Lung (tissue), 12 donors: ENCODE measurements around the gene ZNF778. TPM values are rescaled to one million over a fixed set of nuclear protein-coding genes. Genes with fewer than 3 reads are reported as not detected.
"Not testable (repeated sequence)": the region's sequence is repeated elsewhere in the genome, so short reads cannot be mapped to it uniquely, and the experiment has no call there.

ENCODE experiments used
- ATAC-seq: fragments of 200-7000 bp; cut with Tn5 transposase; one replicate; pipeline ENCODE4 v1.9.1; 2020; ENCODE audit warnings: moderate number of reproducible peaks; ENCODE audit not compliant: insufficient read depth, low FRiP score
- DNase-seq, 3 donors: peaks; one replicate each; pipeline ENCODE4 v3.0.0-alpha.2; 2013 to 2017
- H3K27ac ChIP-seq, 2 donors: one replicate each; pipeline ENCODE4 v1.5.1; 2013; ENCODE audit warnings: mild to moderate bottlenecking in 2 of 2, moderate library complexity in 2 of 2, control low read depth in 1 of 2, inconsistent platforms in 1 of 2, low read depth in 1 of 2, low read length in 1 of 2
- H3K27me3 ChIP-seq, 3 donors: one replicate each; pipeline ENCODE4 v1.5.1; 2013; ENCODE audit warnings: low read length in 2 of 3; ENCODE audit not compliant: control insufficient read depth in 3 of 3, insufficient read depth in 3 of 3
- H3K36me3 ChIP-seq, 4 donors: one replicate each; pipeline ENCODE4 v1.5.1; 2013; ENCODE audit warnings: low read length in 4 of 4, mild to moderate bottlenecking in 1 of 4, moderate library complexity in 1 of 4; ENCODE audit not compliant: control insufficient read depth in 4 of 4, insufficient read depth in 4 of 4
- H3K4me1 ChIP-seq, 5 donors: one replicate each; pipeline ENCODE4 v1.5.1; 2013; ENCODE audit warnings: low read length in 5 of 5, mild to moderate bottlenecking in 2 of 5, moderate library complexity in 1 of 5; ENCODE audit not compliant: control insufficient read depth in 5 of 5, insufficient read depth in 5 of 5
- H3K4me3 ChIP-seq: one replicate; pipeline ENCODE4 v1.5.1; 2013; ENCODE audit warnings: mild to moderate bottlenecking, control low read depth, moderate library complexity
- H3K9ac ChIP-seq, 2 donors: one replicate each; pipeline ENCODE4 v1.5.1; 2013; ENCODE audit warnings: low read length in 2 of 2, control low read depth in 1 of 2; ENCODE audit not compliant: insufficient read depth in 1 of 2
- H3K9me3 ChIP-seq, 4 donors: one replicate each; pipeline ENCODE4 v1.5.1; 2013; ENCODE audit warnings: low read length in 3 of 4, mild to moderate bottlenecking in 1 of 4, moderate library complexity in 1 of 4; ENCODE audit not compliant: control insufficient read depth in 4 of 4, insufficient read depth in 3 of 4
- WGBS, 2 donors: extraction: QIAGEN DNeasy Blood & Tissue Kit; methylation state at CpG; one replicate each; pipeline ENCODE4 v1.1.7; 2013; 5-methylcytosine and 5-hydroxymethylcytosine counted together
- polyA plus RNA-seq, 2 donors: library from polyadenylated mRNA; stranded (reverse); fragments of 200-250 nt; gene quantifications; one replicate each; pipeline ENCODE4 v1.2.1, GENCODE V29; 2013
- total RNA-seq, 2 donors: library from RNA; depleted of rRNA in 1 of 2; stranded (reverse); fragments of >200 nt in 1 of 2; gene quantifications; one replicate each; pipeline ENCODE4 v1.2.1, GENCODE V29; 2014 to 2021
- TF ChIP-seq, protein P1 (sequence below): IDR thresholded peaks from 2 replicates; pipeline ENCODE4 v1.5.1; 2012; ENCODE audit warnings: mild to moderate bottlenecking; ENCODE audit errors: control extremely low read depth, extremely low read depth
- donor health status: control.
- donor health status: control.
- donor health status: Bipolar disorder and iron deficiency.
- donor health status: healthy.
- donor health status: DM: yes; HTN: yes; CAD: no.

Gene ZNF778
- total and polyA plus RNA-seq, 4 donors, result 2.4 to 13.9 (median 4.6) TPM

DNA sequence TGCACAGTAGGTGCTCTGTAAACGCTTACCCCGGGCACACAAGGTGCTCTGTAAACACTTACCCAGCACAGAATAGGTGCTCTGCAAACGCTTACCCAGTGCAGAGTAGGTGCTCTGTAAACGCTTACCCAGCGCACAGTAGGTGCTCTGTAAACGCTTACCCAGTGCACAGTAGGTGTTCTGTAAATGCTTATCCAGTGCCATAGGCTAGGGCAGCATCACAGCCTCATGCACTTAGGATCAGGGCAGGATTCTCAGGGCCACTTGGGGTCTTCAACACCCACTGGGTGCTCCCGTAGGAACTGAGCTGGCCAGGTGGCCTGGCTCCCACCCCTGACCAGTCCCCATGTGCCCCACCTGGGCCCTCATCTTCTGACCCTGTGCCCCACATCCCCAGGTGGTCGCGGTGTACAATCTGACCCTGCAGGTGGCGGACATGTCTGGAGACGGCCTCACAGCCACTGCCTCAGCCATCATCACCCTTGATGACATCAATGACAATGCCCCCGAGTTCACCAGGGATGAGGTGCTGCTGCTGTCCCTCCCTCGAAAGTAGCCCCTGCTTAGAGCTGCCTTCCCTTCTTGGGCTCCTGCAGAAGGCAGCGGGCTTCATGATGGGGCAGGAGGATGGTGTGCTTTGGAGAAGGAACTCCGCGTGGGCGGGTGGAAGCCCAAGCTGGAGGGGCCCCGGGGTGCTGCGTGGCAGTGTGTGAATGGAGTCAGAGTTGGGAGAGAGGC is 30.3 kb upstream of the ZNF778 start:
- DNase-seq (peak in 2 of 3 donors; percentile 46 to 60), ATAC-seq (no peak)
- 60 to 61% methylated on average over 19 of the region's 19 CpGs for WGBS, 2 donors
- Histone ChIP-seq H3K36me3 (no peaks in the 10 kb centered on the region), H3K9me3 (no peaks in the 10 kb centered on the region), H3K27ac (no peak overlapping the region), H3K4me1 (peaks cover 0 to 2% (median 0%) of the 10 kb centered on the region in 5 donors), H3K9ac (no peak overlapping the region), H3K27me3 (peaks cover 0 to 12% (median 3%) of the 10 kb centered on the region in 3 donors), H3K4me3 (no peak overlapping the region)
- TF ChIP-seq, protein P1, sequence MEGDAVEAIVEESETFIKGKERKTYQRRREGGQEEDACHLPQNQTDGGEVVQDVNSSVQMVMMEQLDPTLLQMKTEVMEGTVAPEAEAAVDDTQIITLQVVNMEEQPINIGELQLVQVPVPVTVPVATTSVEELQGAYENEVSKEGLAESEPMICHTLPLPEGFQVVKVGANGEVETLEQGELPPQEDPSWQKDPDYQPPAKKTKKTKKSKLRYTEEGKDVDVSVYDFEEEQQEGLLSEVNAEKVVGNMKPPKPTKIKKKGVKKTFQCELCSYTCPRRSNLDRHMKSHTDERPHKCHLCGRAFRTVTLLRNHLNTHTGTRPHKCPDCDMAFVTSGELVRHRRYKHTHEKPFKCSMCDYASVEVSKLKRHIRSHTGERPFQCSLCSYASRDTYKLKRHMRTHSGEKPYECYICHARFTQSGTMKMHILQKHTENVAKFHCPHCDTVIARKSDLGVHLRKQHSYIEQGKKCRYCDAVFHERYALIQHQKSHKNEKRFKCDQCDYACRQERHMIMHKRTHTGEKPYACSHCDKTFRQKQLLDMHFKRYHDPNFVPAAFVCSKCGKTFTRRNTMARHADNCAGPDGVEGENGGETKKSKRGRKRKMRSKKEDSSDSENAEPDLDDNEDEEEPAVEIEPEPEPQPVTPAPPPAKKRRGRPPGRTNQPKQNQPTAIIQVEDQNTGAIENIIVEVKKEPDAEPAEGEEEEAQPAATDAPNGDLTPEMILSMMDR, result no peak

DNA sequence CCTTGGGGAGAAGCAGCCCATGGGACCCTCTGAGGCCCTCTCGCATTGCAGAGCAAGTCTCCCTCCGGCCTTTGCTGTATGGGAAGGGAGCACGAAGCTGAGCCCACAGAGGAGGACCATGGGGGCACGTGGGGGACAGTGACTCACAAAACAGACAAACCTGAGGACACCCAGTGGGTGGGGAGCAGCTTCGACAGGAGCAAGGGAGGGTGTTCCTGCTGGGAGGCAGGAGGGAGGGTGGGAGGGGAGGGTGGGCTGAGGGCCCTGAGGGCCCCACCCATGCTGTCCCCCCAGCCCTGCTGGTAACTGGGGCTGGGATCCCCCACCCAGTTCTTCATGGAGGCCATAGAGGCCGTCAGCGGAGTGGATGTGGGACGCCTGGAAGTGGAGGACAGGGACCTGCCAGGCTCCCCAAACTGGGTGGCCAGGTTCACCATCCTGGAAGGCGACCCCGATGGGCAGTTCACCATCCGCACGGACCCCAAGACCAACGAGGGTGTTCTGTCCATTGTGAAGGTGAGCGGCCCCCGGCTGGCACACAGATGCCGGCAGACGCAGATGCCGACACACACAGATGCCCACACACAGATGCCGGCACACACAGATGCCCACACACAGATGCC is 29.6 kb upstream of the ZNF778 start:
- no peak for DNase-seq
- TF ChIP-seq, protein P1, result no peak
- H3K9ac ChIP-seq, result no peak overlapping the region
- peaks cover 0 to 12% (median 3%) of the 10 kb centered on the region in 3 donors for H3K27me3 ChIP-seq
- H3K9me3 ChIP-seq, result no peaks in the 10 kb centered on the region
- H3K4me3 ChIP-seq, result no peak overlapping the region
- H3K27ac ChIP-seq, result no peak overlapping the region
- no peak for ATAC-seq
- peaks cover 0 to 3% (median 0%) of the 10 kb centered on the region in 5 donors for H3K4me1 ChIP-seq
- H3K36me3 ChIP-seq, result no peaks in the 10 kb centered on the region
- WGBS, 2 donors, result 67 to 70% methylated on average over 19 of the region's 19 CpGs

DNA sequence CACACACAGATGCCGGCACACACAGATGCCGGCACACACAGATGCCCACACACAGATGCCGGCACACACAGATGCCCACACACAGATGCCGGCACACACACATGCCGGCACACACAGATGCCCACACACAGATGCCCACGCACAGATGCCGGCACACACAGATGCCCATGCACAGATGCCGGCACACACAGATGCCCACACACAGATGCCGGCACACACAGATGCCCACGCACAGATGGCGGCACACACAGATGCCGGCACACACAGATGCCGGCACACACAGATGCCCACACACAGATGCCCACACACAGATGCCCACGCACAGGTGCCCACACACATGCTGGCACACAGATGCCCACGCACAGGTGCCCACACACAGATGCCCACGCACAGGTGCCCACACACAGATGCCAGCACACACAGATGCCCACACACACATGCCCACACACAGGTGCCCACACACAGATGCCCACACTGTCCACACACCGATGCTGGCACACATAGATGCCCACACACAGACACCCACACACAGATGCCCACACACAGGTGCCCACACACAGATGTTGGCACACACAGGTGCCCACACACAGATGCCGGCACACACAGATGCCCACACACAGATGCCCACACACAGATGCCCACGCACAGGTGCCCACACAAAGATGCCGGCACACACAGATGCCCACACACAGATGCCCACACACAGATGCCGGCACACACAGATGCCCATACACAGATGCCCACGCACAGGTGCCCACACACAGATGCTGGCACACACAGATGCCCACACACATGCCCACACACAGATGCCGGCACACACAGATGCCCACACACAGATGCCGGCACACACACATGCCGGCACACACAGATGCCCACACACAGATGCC is 28.8 kb upstream of the ZNF778 start:
- H3K27me3 ChIP-seq, H3K9ac ChIP-seq, H3K36me3 ChIP-seq, H3K27ac ChIP-seq, H3K4me3 ChIP-seq, ATAC-seq, H3K4me1 ChIP-seq, DNase-seq, H3K9me3 ChIP-seq: not testable (repeated sequence)
- 93 to 96% methylated on average over 25 of the region's 25 CpGs for WGBS, 2 donors
